Kidney epithelial cell (primary cell): Measurements from ENCODE around the gene RIPOR2. TPM values are rescaled to one million over a fixed set of nuclear protein-coding genes. Genes with fewer than 3 reads are reported as not detected.

Source experiments
- DNase-seq: peaks from one replicate; pipeline ENCODE4 v3.0.0-alpha.2; 2010; ENCODE audit warnings: low read depth
- H3K27me3 ChIP-seq: 2 replicates; pipeline ENCODE4 v1.6.0; 2011; ENCODE audit warnings: low read length; ENCODE audit not compliant: control insufficient read depth, insufficient read depth
- H3K36me3 ChIP-seq: 2 replicates; pipeline ENCODE4 v1.5.1; 2011; ENCODE audit warnings: low read length; ENCODE audit not compliant: control insufficient read depth, insufficient read depth
- H3K4me3 ChIP-seq: 2 replicates; pipeline ENCODE4 v1.5.1; 2011; ENCODE audit warnings: low read depth, mild to moderate bottlenecking, control low read depth, low read length
- total RNA-seq: library from RNA; depleted of rRNA; stranded (reverse); fragments of >200 nt; gene quantifications from 2 replicates; pipeline ENCODE4 v1.2.3, GENCODE V29; 2015
- TF ChIP-seq, protein P1 (sequence below): IDR thresholded peaks from 2 replicates; pipeline ENCODE4 v1.5.1; 2011; ENCODE audit warnings: mild to moderate bottlenecking, moderate library complexity, low read length, control low read depth, inconsistent platforms; ENCODE audit not compliant: insufficient read depth, poor library complexity, severe bottlenecking

Gene RIPOR2
- total RNA-seq, 1 donor from 2014 or later = 0.79 TPM

DNA sequence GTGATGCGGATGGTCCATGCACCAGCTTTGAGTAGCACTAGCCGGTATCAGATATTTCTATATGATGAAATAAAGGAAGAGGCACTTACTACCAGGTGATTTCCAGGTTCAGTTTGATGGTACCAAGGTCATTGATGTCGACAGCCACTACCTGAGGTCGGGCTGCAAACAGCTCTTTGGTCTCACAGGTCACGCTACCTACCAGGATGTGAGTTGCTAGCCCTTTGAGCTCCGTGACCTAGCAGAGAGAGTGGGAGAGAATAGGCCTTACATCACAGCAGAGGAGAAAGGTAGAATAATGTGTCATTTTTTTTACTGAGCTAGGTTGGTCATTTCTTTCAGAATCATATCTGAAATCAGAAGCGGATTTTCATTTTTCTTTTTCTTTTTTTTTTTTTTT is 86.0 kb downstream of the RIPOR2 start:
- no peaks in the 10 kb centered on the region for H3K36me3 ChIP-seq
- TF ChIP-seq, protein P1, sequence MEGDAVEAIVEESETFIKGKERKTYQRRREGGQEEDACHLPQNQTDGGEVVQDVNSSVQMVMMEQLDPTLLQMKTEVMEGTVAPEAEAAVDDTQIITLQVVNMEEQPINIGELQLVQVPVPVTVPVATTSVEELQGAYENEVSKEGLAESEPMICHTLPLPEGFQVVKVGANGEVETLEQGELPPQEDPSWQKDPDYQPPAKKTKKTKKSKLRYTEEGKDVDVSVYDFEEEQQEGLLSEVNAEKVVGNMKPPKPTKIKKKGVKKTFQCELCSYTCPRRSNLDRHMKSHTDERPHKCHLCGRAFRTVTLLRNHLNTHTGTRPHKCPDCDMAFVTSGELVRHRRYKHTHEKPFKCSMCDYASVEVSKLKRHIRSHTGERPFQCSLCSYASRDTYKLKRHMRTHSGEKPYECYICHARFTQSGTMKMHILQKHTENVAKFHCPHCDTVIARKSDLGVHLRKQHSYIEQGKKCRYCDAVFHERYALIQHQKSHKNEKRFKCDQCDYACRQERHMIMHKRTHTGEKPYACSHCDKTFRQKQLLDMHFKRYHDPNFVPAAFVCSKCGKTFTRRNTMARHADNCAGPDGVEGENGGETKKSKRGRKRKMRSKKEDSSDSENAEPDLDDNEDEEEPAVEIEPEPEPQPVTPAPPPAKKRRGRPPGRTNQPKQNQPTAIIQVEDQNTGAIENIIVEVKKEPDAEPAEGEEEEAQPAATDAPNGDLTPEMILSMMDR = no peak
- H3K4me3 ChIP-seq = no peak overlapping the region
- no peaks in the 10 kb centered on the region for H3K27me3 ChIP-seq
- no peak for DNase-seq

DNA sequence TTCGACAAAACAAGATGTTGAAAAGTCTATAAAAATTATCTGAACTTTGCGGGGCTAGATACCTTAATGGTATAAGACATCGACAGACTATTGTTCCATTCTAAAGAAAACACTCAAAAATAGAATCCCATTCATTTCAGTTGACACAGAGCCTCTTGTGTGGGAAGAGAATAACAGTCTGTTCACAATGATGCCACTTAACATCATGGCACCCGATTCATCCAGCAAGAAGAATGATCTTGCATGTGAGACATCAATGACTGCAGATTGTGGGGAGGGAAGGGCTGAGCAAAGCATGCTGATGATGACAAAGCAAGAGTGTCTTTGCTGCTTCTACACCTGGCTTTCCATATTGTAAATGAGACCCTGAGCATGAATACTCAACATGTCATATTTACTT is 87.3 kb downstream of the RIPOR2 start:
- TF ChIP-seq, protein P1 = no peak
- Histone ChIP-seq H3K4me3 (no peak overlapping the region), H3K36me3 (no peaks in the 10 kb centered on the region), H3K27me3 (no peaks in the 10 kb centered on the region)
- DNase-seq = no peak

DNA sequence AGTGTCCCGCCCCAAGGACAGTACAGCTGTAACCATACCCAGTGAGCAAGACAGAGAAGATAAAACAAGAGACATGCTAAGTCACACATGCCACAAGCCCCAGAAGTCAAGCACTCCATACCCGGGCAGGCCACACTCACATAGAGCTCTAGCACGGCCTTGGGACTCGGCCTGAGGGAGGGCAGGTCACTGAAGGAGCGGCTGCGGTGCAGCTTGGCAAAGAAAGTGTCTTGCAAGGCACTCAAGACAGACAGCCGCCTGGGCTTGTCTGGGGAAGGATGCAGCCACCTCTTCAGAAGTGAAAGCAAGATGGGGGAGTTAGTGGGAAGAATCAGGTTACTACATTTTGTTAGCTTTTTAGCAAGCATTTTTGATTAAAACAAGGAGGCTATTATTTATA is 88.4 kb downstream of the RIPOR2 start:
- peaks cover 2% of the 10 kb centered on the region for H3K27me3 ChIP-seq
- DNase-seq = no peak
- TF ChIP-seq, protein P1 = no peak
- no peak overlapping the region for H3K4me3 ChIP-seq
- no peaks in the 10 kb centered on the region for H3K36me3 ChIP-seq

DNA sequence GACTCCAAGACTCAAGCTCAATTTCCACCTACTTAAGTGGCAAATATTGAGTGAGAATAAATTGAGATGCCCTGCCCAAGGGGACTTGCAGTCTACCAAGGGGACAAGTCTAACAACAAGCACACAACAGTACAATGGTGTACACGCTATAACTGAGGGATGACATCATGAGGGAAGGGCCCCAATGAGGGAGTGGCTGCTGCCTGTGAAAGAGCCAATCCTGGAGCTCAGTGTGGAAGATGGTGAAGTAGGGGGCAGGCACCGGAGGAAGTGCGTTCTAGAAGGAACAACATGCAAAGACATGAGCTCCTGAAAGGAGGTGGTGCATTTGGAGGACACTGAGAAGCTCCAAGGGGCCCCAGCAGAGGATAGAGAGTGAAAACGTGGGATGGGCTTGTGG is 90.2 kb downstream of the RIPOR2 start:
- no peak for DNase-seq
- H3K4me3 ChIP-seq = no peak overlapping the region
- no peaks in the 10 kb centered on the region for H3K36me3 ChIP-seq
- TF ChIP-seq, protein P1 = no peak
- H3K27me3 ChIP-seq = peaks cover 2% of the 10 kb centered on the region

DNA sequence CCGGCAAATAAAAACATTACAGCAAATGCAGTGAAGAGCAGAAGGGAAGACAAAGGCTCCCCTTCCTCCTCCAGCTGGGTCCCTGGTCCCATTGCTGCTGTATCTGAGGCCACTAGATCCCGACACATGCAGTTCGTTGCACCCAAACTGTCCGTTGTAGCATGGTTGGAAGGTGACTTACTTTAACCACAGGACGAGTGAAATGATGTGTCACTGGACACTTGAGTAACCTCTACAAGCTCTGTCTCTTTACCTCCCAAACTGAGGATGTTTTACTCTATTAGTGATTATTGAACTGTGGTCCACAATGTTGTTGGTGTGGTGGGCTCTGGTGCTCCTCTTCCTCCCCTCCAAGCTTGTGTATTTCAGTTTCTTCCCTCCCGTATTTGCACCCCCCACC is 90.9 kb downstream of the RIPOR2 start:
- peaks cover 2% of the 10 kb centered on the region for H3K27me3 ChIP-seq
- no peak for DNase-seq
- H3K4me3 ChIP-seq = no peak overlapping the region
- no peaks in the 10 kb centered on the region for H3K36me3 ChIP-seq
- TF ChIP-seq, protein P1 = no peak

DNA sequence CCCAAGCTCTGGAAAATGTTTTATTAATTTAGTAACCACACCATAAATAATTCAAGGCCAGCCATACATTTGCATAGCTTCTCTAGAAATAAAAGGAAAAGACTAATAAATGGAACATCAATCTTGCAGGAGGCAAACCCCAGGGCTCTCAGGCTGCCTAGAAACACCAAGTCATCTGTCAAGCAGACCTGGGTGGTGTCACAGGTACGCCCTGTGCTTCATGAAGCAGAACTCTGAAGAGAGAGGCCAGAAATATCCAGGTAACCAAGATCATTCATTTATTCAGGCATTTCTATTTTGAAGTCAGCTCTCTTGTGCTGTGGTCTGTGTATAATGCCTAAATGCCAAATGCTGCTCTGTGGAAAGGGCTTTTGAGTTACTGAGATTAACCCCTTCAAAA is 91.7 kb downstream of the RIPOR2 start:
- Histone ChIP-seq H3K36me3 (no peaks in the 10 kb centered on the region), H3K4me3 (no peak overlapping the region), H3K27me3 (peaks cover 2% of the 10 kb centered on the region)
- DNase-seq = no peak
- TF ChIP-seq, protein P1 = no peak
